Measurements from ENCODE around the gene CALCOCO2. TPM values are rescaled to one million over a fixed set of nuclear protein-coding genes. Genes with fewer than 3 reads are reported as not detected.
"Not testable (repeated sequence)": the region's sequence is repeated elsewhere in the genome, so short reads cannot be mapped to it uniquely, and the experiment has no call there.

The CALCOCO2 gene, protein sequence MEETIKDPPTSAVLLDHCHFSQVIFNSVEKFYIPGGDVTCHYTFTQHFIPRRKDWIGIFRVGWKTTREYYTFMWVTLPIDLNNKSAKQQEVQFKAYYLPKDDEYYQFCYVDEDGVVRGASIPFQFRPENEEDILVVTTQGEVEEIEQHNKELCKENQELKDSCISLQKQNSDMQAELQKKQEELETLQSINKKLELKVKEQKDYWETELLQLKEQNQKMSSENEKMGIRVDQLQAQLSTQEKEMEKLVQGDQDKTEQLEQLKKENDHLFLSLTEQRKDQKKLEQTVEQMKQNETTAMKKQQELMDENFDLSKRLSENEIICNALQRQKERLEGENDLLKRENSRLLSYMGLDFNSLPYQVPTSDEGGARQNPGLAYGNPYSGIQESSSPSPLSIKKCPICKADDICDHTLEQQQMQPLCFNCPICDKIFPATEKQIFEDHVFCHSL
- total RNA-seq (2014; rRNA removed; shearing (Covaris generic)): 29.1 and 37.7 TPM in 2 replicates
- 51.4 and 70.8 TPM in 2 replicates for polyA plus RNA-seq (2015; cell fraction: cytosol; rRNA removed)
- 112 and 126 TPM in 2 replicates for polyA plus RNA-seq (2015; cell fraction: nucleus; rRNA removed)

DNA sequence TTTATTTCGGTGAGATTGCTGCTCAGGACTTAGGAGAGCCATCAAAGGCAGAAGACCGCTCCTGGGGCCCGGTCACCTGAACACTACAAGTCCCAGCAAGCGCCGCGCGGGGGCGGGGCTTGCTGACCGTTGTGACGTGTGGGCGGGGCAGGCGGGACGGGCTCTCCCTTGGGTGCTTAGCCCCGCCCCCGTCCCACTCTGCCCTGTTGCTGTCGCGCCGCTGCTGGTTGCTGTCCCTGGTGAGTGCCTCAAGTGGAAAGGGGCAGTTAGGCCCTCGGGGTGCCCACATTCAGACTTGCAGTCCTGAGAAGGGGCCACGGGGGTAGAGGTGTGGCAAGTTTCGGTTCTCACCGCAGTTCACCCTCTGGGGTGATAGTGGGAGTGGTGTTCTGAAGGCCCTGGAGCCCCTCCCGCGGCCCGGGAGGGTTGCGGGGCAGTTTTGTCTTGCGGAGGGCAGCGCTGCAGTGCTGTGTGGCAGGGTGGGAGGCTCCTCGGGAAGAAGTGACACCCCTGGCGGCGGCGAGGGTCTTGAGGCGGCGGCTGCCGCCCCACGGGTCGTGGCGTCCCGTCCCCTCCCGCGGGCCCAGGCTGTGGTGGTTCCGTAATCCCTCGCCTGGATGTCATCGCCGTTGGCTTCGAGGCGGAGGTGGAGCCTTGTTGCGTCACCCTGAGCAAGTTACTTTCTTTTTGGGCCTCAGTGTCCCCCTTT, at the start of gene CALCOCO2:
Gene CALCOCO2 (plus strand): TSS at position 196 of the 709 bp plus-strand sequence. CDS start 10,673 bp downstream, outside the sequence.
- in situ Hi-C loops (cut with HindIII; ENCODE audit: low pct_unique_long_range_greater_than_20kb, low sequenced_read_pairs): no loop called here
- peak; percentile 92 for DNase-seq (ENCODE audit: low read depth, low spot score)

DNA sequence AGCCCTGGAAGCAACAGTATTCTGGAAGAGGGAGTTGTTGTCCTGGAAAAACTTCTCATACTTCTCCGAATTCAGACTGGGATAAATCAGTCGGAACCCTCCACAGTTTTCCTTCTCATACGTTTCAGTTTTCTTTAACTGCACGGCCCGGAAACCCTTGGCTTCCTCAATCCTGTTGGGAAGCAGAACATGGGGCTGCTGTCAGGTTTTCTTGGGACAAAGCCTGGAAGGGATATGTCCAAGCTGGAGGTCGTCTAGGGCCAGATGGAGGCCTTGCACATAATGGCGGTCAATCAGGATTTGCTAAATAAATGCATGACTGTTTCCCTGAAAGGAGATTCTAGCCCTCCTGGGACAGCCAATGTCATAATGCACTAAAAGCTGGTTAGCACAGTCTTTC, 43.0 kb upstream of the CALCOCO2 start:
- no peak for DNase-seq (ENCODE audit: low read depth, low spot score)
- in situ Hi-C loops (cut with HindIII; ENCODE audit: low pct_unique_long_range_greater_than_20kb, low sequenced_read_pairs): no loop called here

DNA sequence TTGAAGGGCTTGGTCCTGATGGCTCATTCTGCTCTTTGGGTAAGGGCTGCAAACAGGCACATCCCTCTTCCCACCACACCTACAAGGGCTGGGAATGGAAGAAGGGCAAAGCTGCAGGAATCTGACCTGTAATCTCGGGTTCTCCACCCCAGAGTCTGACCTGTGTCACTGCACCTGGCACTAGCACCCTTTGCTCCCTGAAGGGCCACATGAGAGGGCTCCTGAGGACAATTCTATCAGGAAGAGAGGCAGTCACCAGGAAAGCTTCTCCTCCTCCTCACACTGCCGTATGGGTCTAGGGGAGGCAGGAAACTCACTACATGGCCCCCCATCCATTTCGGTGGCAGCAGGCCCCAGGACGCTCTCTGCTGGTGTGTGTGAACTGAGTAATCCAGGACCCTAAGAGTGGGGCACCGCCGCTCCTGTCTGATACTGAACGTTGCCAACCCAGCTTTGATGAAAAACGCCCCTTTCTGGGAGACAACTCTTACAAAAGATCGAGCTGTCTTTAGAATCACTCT, 40.2 kb upstream of the CALCOCO2 start:
- in situ Hi-C loops (cut with HindIII; ENCODE audit: low pct_unique_long_range_greater_than_20kb, low sequenced_read_pairs): no loop called here
- no peak for DNase-seq (ENCODE audit: low read depth, low spot score)

DNA sequence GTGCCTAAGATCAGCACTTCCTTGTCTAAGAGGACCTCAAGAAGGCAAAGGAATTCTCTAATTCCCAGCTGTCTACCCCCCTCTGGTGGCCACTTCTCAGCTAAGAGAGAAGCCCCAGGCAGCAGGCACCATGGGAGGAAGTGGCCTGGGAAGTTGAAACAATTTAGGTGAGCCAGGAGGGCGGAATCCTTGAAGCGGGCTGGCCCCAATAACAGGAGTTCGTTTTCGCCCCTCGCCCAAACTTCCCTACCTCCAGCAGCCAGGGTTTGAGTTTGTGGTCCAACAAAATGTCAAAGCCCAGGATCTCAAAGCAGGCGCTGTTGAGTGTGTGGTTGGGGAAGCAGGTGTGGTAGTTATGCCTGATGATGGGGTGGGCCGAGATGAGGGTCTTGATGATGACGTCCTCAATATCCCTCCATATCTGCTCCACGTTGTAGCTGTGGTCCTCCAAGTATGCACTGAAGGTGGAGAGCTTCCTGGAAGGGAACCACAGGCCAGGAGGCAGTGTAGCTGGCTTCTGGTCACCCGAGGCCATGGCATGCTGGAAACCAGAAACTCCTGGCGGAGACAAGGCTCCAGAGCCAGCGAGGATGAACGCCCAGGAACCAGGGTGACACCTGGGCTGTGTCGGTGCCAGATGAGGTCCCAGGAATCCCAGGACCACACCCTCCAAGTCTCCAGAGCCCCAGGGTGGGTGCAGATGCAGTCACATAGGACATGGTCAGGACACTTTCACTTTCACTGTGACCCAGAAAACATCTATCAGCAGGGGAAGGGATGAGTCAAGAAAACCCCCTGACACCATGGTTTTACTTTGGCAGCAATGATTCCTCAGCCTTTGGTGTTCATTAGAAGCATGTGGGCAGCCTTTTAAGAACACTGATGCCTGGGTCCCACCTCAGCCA, 39.5 kb upstream of the CALCOCO2 start:
- in situ Hi-C loops (cut with HindIII; ENCODE audit: low pct_unique_long_range_greater_than_20kb, low sequenced_read_pairs): no loop called here

DNA sequence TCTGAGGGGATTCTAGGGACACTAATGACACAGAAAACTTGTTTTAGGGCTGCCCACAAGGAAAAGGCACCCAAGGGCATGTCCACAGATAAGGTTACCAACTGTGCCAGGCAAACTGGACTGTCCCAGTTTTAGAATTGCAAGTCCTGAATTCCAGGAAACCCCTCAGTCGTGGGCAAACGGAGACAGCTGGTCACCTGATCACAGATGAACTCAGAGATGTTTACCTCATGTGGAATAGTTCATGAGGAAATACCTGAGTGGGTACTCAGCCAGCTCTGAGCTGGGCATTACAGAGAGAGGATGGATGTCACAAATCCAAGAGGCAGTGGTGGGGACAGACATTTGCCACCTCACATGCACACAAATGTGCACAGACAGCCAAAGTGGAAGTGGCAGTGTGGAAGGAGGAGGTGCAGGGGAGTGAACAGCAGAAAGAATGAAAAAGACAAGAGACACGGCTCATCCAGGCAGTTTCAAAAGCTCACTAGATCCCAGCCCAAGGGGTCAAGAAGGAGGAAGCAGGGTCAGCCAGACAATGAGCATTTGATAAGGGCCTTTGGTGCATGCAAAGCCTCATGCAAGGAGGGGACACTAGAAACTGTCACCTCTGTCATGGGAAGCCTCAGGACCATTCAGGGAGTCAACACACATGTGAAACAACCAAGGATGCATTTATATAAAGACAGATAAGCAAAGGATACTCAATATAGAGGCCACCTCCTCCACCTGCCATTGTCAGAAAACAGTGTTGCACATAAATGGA, 38.6 kb upstream of the CALCOCO2 start:
- no peak for DNase-seq (ENCODE audit: low read depth, low spot score)
- in situ Hi-C loops (cut with HindIII; ENCODE audit: low pct_unique_long_range_greater_than_20kb, low sequenced_read_pairs): no loop called here

More for the DNA sequence above, 39.5 kb upstream of the CALCOCO2 start:
- peak; percentile 93 for DNase-seq (ENCODE audit: low read depth, low spot score)

DNA sequence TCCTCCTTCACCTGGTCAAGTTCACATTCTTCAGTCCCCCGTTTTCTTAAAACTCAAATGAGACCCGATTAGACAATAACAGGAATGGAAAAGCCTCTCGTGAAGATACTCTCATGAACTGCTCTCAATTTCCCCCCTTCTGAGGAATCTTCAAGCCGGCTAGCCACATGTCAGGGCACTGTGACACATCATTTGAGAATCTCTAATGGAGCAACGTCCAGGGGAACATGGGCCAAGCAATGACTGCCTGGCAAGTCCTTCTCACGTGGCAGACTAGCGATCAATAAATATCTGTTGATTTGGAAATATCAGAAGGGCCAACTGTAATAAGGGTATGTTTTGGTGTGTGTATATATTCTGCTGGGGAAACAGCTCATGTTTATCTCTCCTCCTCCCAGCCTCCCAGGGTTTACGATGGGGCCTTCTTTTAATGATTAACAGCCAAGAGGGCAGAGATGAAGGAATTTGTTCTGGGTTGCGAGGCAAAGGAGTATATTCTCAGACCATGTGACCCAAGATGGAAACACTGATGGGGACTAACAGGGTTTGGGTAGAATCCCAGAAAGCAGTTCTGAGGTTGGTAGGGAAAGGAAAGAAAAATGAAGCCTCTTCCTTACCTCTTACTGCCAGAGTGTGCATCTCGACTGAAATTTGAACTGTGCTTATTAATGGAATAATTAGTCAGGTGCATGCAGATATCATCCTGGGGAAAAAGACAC, 35.2 kb upstream of the CALCOCO2 start:
- no peak for DNase-seq (ENCODE audit: low read depth, low spot score)
- in situ Hi-C loops (cut with HindIII; ENCODE audit: low pct_unique_long_range_greater_than_20kb, low sequenced_read_pairs): no loop called here

DNA sequence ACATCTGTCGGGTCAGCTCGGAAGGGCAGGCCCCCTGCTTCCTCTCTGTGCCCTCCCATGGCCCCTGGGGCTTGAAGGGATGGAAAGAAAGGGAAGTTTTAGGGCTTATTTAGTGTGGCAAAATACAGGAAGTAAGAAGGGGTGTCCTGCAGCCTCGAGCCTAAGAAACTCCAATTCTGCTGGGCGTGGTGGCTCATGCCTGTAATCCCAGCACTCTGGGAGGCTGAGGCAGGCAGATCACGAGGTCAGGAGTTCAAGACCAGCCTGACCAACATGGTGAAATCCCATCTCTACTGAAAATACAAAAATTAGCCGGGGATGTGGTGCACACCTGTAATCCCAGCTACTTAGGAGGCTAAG, 34.7 kb upstream of the CALCOCO2 start:
- in situ Hi-C loops (cut with HindIII; ENCODE audit: low pct_unique_long_range_greater_than_20kb, low sequenced_read_pairs); DNase-seq (ENCODE audit: low read depth, low spot score): not testable (repeated sequence)

DNA sequence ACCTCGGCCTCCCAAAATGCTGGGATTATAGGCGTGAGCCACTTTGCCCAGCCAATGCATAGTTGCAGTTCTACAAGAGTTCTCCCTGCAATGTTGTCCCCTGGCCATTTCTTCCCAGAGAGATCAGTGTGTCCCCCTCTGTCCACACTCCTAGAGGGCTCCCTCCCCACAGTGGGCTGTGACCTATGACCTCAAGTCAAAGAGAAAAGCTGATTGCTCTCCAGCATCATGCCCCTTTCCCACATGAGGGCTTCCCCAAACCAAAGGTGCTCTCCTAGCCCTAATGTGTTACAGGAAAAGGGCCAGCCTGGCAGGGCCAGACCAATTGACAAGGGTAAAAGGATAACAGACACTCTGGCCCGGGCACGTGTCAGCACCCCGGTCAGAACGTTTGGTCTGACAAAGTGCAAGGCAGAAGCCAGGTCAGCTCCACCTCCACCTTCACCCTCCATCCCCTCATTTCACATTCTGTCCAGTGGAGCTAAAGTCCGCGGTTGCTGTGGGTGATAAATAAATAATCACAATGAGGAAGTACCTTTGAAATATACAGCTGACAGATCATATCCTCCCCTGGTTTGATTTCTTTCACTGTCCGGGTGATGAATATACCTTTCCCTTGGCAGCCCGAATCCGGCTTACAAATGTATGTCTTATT, 31.6 kb upstream of the CALCOCO2 start:
- in situ Hi-C loops (cut with HindIII; ENCODE audit: low pct_unique_long_range_greater_than_20kb, low sequenced_read_pairs): no loop called here
- no peak for DNase-seq (ENCODE audit: low read depth, low spot score)

DNA sequence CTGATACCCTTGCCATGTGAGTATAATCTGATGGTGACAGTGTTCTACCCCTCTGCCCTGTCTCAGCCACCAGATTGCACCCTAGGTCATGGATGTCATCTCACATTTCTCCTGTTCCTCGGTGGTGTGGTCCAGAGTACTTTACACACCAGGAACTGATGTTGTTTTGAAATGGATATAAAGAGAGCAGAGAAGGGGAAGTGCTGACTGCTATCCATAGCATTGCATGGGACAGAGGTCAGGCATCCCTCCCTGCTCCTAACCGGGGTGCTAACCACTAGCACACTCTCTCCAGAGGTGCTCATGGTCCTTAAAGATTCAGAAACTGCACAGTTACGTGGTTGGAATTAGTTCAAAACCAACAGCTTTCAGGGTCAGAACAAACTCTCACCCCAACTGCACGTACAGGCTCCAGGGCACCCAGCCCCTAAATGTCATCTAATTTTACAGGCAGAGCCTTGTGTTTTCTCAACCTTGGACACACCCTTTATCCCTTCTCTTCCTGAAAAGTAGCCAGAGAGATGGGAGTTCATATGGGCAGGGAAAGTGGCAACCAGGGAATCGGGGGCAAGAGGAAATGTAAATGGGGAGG, 30.1 kb upstream of the CALCOCO2 start:
- in situ Hi-C loops (cut with HindIII; ENCODE audit: low pct_unique_long_range_greater_than_20kb, low sequenced_read_pairs): no loop called here

DNA sequence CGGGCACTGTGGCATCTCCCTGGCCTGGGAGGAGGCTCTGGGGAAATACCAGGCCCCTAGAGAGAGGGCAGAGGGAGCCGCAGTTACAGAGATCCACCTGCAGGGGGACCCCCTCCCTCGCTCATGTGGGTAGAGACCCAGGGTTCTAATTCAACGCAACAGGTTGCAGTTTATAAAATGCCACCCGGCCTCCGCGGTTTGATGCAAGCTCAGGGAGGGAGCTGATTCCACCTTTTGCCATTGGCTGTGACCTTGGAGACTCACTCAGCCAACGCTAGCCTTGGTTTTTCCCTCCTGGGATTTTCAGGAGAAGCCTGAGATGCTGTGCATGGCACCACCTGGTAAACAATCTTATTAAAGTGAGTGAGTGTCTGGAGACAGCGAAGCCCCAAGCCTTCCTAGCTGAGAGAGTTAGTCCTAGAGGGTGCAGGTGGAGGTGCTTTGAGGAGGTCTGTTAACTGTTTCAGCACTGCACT, 25.9 kb upstream of the CALCOCO2 start:
- in situ Hi-C loops (cut with HindIII; ENCODE audit: low pct_unique_long_range_greater_than_20kb, low sequenced_read_pairs): no loop called here
- peak; percentile 77 for DNase-seq (ENCODE audit: low read depth, low spot score)

More for the DNA sequence above, 30.1 kb upstream of the CALCOCO2 start:
- no peak for DNase-seq (ENCODE audit: low read depth, low spot score)

DNA sequence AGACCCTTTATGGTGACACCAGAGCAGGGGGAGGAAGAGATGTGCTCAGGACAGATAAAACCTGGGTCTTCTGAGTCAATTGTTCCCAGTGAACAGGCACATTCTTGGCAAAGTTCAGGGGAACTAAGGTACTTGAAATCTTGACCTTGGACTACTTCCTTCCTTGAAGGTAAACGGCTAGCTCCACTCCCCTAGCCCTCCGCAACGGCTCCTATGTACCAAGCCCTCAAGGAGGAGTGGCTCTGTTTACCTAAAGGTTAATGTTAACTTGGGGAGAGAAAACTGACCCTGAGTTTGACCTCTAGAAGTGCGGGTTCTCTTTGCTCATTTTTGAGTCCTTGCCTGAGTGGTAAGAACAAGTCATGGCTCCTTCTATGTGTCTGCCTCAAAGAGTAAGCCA, 21.7 kb upstream of the CALCOCO2 start:
- no peak for DNase-seq (ENCODE audit: low read depth, low spot score)
- in situ Hi-C loops (cut with HindIII; ENCODE audit: low pct_unique_long_range_greater_than_20kb, low sequenced_read_pairs): no loop called here

DNA sequence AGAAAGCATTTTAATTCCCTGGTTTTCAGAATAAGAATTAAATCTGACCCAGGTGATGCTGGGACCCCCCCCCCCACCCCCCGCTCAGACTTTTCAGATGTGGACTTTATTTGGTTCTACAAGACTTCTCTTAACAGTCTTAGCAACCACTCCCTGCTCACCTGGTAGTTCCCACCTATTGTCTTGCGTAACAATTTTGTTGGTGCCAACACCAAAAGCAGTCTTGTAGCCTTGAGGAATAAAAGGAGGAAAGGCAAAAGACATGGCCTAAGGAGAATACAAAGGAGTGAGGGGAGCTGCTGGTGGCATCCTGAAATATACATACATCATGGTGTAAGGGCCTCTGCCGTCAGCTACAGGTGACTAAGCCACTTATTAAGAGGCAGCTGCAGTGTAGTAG, 18.8 kb upstream of the CALCOCO2 start:
- DNase-seq (ENCODE audit: low read depth, low spot score): no peak

DNA sequence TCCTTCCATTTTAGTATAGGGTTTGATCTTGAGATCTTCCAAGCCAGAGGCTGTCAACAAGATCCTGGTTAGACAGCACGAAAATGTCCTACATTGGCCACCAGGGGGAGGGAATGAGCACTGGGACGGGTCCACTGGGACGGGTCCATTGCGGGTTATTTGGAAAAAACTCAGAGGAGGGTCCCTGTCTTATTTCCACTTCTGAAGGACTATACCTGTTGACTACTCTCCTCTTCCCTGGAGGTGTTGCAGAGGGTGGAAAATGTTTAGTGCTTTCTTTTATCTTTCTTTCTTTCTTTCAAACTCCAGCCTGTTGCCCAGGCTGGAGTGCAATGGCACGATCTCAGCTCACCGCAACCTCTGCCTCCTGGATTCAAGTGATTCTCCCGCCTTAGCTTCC, 16.3 kb upstream of the CALCOCO2 start:
- peak; percentile 78 for DNase-seq (ENCODE audit: low read depth, low spot score)
- in situ Hi-C loops (cut with HindIII; ENCODE audit: low pct_unique_long_range_greater_than_20kb, low sequenced_read_pairs): loop anchor here (10.0 kb wide), 1 partner anchor 70 kb away; no protein-coding TSS in a partner anchor

More for the DNA sequence above, 18.8 kb upstream of the CALCOCO2 start:
- in situ Hi-C loops (cut with HindIII; ENCODE audit: low pct_unique_long_range_greater_than_20kb, low sequenced_read_pairs): loop anchor here (10.0 kb wide), 1 partner anchor 73 kb away; no protein-coding TSS in a partner anchor

DNA sequence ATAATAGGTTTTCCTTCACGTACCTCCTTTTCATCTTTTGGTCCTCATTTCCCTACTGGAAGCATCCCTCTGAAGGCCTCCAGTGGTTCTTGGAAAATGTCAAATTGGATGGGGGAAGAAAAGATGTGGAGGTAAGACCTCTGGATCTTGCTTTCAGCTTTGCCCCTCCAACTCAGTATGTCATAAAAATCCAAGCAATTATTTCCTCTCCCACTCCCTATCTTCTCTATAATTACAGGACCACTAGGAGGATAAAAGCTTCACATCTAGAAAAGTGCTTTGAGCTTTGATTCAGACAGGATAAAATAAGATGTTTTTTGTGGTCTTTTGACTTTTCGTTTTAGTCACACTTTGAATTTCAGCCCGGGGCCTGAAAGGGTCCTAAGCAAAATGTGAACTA, 15.5 kb upstream of the CALCOCO2 start:
- in situ Hi-C loops (cut with HindIII; ENCODE audit: low pct_unique_long_range_greater_than_20kb, low sequenced_read_pairs): loop anchor here (10.0 kb wide), 1 partner anchor 69 kb away; no protein-coding TSS in a partner anchor
- no peak for DNase-seq (ENCODE audit: low read depth, low spot score)

DNA sequence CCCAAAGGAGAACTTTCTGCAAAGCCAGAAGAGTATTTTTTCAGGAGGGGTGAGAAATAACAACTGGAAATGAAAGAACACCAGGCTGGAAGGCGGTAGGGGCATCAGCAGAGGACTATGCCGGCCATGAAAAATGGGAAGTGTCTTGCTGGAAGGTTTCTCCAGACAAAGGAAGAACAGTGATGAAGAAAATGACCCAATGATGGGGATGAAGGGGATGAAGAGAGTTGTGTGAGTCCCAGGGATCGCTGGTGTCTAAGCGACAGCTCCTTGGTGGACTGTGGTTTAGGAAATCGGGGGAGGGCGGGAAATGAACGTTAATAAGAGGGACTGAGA, 14.4 kb upstream of the CALCOCO2 start:
- DNase-seq (ENCODE audit: low read depth, low spot score): no peak
- in situ Hi-C loops (cut with HindIII; ENCODE audit: low pct_unique_long_range_greater_than_20kb, low sequenced_read_pairs): loop anchor here (10.0 kb wide), 1 partner anchor 68 kb away; no protein-coding TSS in a partner anchor

Measured in SK-MEL-5 (cell line).